HepG2 (cell line): ENCODE results near the gene SLC26A9. TPM values are rescaled to one million over a fixed set of nuclear protein-coding genes. Genes with fewer than 3 reads are reported as not detected.

Source experiments
- ARNT2 ChIP-seq: sonication (generic); formaldehyde crosslinking; IDR thresholded peaks from 2 replicates; pipeline ENCODE4 v1.8.0; 2022; ENCODE audit warnings: mild to moderate bottlenecking, low read depth, missing genetic modification reagents, moderate library complexity
- CEBPB ChIP-seq: IDR thresholded peaks from 2 replicates; pipeline ENCODE4 v1.6.1; 2011; ENCODE audit warnings: low read depth, low read length, improper control_type of control experiment, borderline replicate concordance
- CREM ChIP-seq, 2 experiments: sonication (generic) in 1 of 2; formaldehyde crosslinking in 1 of 2; IDR thresholded peaks; 2 replicates each; pipeline versions ENCODE4 v1.4.0 to v1.6.1; 2016 to 2020; ENCODE audit warnings: antibody characterized with exemption in 1 of 2, mild to moderate bottlenecking in 1 of 2, missing genetic modification reagents in 1 of 2
- EP300 ChIP-seq, 3 experiments: sonication (generic) in 1 of 3; formaldehyde crosslinking in 1 of 3; IDR thresholded peaks; 2 replicates each; pipeline versions ENCODE4 v1.5.1 to v1.6.1; 2011 to 2020; ENCODE audit warnings: low read depth in 2 of 3, low read length in 2 of 3, borderline replicate concordance in 1 of 3, improper control_type of control experiment in 1 of 3, mild to moderate bottlenecking in 1 of 3, missing genetic modification reagents in 1 of 3, moderate library complexity in 1 of 3
- HOXA3 ChIP-seq: sonication (generic); formaldehyde crosslinking; IDR thresholded peaks from 2 replicates; pipeline ENCODE4 v1.5.0; 2020; ENCODE audit warnings: missing genetic modification reagents
- HOXA5 ChIP-seq: sonication (generic); formaldehyde crosslinking; IDR thresholded peaks from 2 replicates; pipeline ENCODE4 v1.4.0; 2020; ENCODE audit warnings: missing genetic modification reagents
- KDM5B ChIP-seq: sonication (generic); formaldehyde crosslinking; IDR thresholded peaks from 2 replicates; pipeline ENCODE4 v1.4.0; 2020; ENCODE audit warnings: missing genetic modification reagents, mild to moderate bottlenecking, borderline replicate concordance
- NFAT5 ChIP-seq: sonication (generic); formaldehyde crosslinking; IDR thresholded peaks from 2 replicates; pipeline ENCODE4 v1.4.0; 2020; ENCODE audit warnings: missing genetic modification reagents
- SALL1 ChIP-seq: sonication (generic); formaldehyde crosslinking; IDR thresholded peaks from 2 replicates; pipeline ENCODE4 v1.8.0; 2022; ENCODE audit warnings: mild to moderate bottlenecking, missing genetic modification reagents
- SAP130 ChIP-seq: IDR thresholded peaks from 2 replicates; pipeline ENCODE4 v1.6.1; 2016; ENCODE audit warnings: low read depth
- TFDP2 ChIP-seq: sonication (generic); formaldehyde crosslinking; IDR thresholded peaks from 2 replicates; pipeline ENCODE4 v1.4.0; 2020; ENCODE audit warnings: missing genetic modification reagents
- ZNF230 ChIP-seq: sonication (generic); formaldehyde crosslinking; IDR thresholded peaks from 2 replicates; pipeline ENCODE4 v1.4.0; 2020; ENCODE audit warnings: mild to moderate bottlenecking, missing genetic modification reagents
- ZNF24 ChIP-seq: fragments of 450-650 bp; IDR thresholded peaks from 2 replicates; pipeline ENCODE4 v1.6.1; 2017; ENCODE audit warnings: antibody characterized with exemption, mild to moderate bottlenecking
- ZSCAN29 ChIP-seq: sonication (generic); formaldehyde crosslinking; conservative IDR thresholded peaks from 2 replicates; pipeline ENCODE4 v1.4.0; 2020; ENCODE audit warnings: mild to moderate bottlenecking, missing genetic modification reagents
- polyA plus RNA-seq, 8 experiments: library from polyadenylated mRNA; depleted of rRNA in 3 of 8; stranded (reverse) in 7 of 8; unstranded in 1 of 8; fragments of >200 nt; fragmentation: Illumina TruSeq in 4 of 8; extraction: Trizol in 4 of 8; gene quantifications; 2 replicates each; pipeline versions ENCODE4 v1.2.1 to v1.2.3, GENCODE V29; 2011 to 2016; ENCODE audit warnings: low read depth in 4 of 8, missing spikeins in 1 of 8, mixed read lengths in 1 of 8; ENCODE audit not compliant: insufficient read depth in 1 of 8
- total RNA-seq, 5 experiments: library from RNA; depleted of rRNA; stranded (reverse); fragments of >200 nt; fragmentation: Illumina TruSeq; extraction: Trizol; gene quantifications; 2 replicates each; pipeline ENCODE4 v1.2.3, GENCODE V29; 2016; ENCODE audit warnings: low read depth in 1 of 5
- TF ChIP-seq, protein P1 (sequence below): sonication (generic); formaldehyde crosslinking; IDR thresholded peaks from 2 replicates; pipeline ENCODE4 v1.5.1; 2020; ENCODE audit warnings: mild to moderate bottlenecking, moderate library complexity, missing genetic modification reagents
- TF ChIP-seq, protein P2 (sequence below): sonication (generic); formaldehyde crosslinking; IDR thresholded peaks from 2 replicates; pipeline ENCODE4; 2020; ENCODE audit warnings: missing genetic modification reagents, mild to moderate bottlenecking, borderline replicate concordance

The SLC26A9 gene
- total and polyA plus RNA-seq, 2 of the 13 experiments (the other 11 are each of a cell fraction or from before 2014, with no cell fraction given): 0.11 to 0.15 TPM

DNA sequence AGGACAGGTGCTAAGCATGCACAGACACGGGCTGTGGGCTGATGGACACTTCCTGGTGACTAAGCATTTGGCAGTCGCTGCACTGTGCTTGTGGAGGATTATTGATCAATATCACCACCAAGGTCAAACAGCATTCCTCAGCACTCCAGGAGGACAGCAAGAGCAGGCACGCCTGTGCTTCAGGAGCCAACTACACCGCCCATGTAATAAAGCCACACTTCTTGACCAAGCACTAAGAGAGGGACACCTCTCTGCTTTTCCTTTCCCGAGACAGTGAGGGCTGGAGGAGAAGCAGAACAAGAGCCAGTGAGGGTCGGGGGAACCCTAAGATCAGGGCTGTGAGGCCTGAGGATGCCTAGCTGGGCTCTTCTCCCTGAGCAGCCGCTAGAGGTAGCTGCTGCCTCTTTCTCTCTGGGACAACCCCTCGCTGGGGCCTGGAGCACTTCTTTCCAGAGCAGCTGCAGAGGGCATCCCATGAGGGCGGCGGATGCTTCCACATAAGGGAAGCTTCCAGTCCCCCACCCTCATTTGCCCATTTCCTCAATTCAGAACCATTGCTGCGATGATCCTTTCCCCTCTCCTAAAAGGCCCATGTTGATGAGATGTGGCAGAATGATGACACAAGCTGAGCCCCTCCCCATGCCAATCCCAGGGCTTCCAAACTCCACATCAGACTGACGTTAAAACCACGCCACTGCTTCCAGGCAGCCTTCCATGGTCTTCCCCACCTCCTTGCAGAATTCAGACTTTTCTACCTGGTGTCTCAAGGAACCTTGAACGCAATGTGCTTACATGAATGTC lies 40.9 kb upstream of the SLC26A9 start (continued):
- TF ChIP-seq, protein P1, sequence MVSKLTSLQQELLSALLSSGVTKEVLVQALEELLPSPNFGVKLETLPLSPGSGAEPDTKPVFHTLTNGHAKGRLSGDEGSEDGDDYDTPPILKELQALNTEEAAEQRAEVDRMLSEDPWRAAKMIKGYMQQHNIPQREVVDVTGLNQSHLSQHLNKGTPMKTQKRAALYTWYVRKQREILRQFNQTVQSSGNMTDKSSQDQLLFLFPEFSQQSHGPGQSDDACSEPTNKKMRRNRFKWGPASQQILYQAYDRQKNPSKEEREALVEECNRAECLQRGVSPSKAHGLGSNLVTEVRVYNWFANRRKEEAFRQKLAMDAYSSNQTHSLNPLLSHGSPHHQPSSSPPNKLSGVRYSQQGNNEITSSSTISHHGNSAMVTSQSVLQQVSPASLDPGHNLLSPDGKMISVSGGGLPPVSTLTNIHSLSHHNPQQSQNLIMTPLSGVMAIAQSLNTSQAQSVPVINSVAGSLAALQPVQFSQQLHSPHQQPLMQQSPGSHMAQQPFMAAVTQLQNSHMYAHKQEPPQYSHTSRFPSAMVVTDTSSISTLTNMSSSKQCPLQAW (CRISPR knock-in tag): peak; percentile 58; the same call in 1 of the 2 replicates
- TF ChIP-seq HOXA5 (0 out of 2 replicates have a peak, but pooled peaks have one; percentile 23), NFAT5 (no peak), ARNT2 (CRISPR knock-in tag) (peak; percentile 47; the same call in 1 of the 2 replicates), SAP130 (CRISPR knock-in tag) (peak; percentile 48; the same call in 1 of the 2 replicates), EP300 (IDR thresholded peaks at IDR 0.05; ENCODE audit: low read depth in 2 of 2, low read length in 2 of 2) (0 out of 4 replicates have a peak, but pooled peaks of 1 of the 2 experiments have one; percentile 8), EP300 (CRISPR knock-in tag; IDR thresholded peaks at IDR 0.05; ENCODE audit: borderline replicate concordance) (no peak), ZNF230 (0 out of 2 replicates have a peak, but pooled peaks have one; percentile 76), KDM5B (CRISPR knock-in tag) (peak; percentile 30; the same call in 1 of the 2 replicates), ZSCAN29 (CRISPR knock-in tag) (no peak), CEBPB (peak; percentile 56; the same call in 1 of the 2 replicates), HOXA3 (CRISPR knock-in tag) (0 out of 2 replicates have a peak, but pooled peaks have one; percentile 34), CREM (IDR thresholded peaks at IDR 0.05) (no peak), CREM (CRISPR knock-in tag; IDR thresholded peaks at IDR 0.05) (no peak), TFDP2 (CRISPR knock-in tag) (0 out of 2 replicates have a peak, but pooled peaks have one; percentile 15), SALL1 (CRISPR knock-in tag) (peak; percentile 91), ZNF24 (peak; percentile 9; the same call in 1 of the 2 replicates)
- TF ChIP-seq, protein P2, sequence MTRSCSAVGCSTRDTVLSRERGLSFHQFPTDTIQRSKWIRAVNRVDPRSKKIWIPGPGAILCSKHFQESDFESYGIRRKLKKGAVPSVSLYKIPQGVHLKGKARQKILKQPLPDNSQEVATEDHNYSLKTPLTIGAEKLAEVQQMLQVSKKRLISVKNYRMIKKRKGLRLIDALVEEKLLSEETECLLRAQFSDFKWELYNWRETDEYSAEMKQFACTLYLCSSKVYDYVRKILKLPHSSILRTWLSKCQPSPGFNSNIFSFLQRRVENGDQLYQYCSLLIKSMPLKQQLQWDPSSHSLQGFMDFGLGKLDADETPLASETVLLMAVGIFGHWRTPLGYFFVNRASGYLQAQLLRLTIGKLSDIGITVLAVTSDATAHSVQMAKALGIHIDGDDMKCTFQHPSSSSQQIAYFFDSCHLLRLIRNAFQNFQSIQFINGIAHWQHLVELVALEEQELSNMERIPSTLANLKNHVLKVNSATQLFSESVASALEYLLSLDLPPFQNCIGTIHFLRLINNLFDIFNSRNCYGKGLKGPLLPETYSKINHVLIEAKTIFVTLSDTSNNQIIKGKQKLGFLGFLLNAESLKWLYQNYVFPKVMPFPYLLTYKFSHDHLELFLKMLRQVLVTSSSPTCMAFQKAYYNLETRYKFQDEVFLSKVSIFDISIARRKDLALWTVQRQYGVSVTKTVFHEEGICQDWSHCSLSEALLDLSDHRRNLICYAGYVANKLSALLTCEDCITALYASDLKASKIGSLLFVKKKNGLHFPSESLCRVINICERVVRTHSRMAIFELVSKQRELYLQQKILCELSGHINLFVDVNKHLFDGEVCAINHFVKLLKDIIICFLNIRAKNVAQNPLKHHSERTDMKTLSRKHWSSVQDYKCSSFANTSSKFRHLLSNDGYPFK (CRISPR knock-in tag): peak; percentile 25; the same call in 1 of the 2 replicates
